HCT116 (cell line): ENCODE data around the gene CLPTM1L. TPM values are rescaled to one million over a fixed set of nuclear protein-coding genes. Genes with fewer than 3 reads are reported as not detected.

Source experiments
- ATAC-seq: fragments of 200-7000 bp; cut with Tn5 transposase; 2 replicates; pipeline ENCODE4 v1.9.1; 2020; ENCODE audit warnings: mild to moderate bottlenecking, moderate library complexity
- BruUV-seq: library from RNA; stranded (reverse); fragments of 400-500 nt; replicated peaks from 2 replicates; lab custom pipeline; 2021; lab: Mats Ljungman, UMichigan
- CTCF ChIA-PET: fragments of 300-600 bp; sonication (Branson Sonifier 250); formaldehyde crosslinking; loops from one replicate; lab custom pipeline; 2021; ENCODE audit warnings: antibody characterized with exemption; lab: Charles Lee
- POLR2A ChIA-PET: fragments of 300-600, 350-600 bp; sonication (Branson Sonifier 250); formaldehyde crosslinking; loops from one replicate; lab custom pipeline; 2021; ENCODE audit warnings: antibody characterized with exemption; lab: Charles Lee
- RAD21 ChIA-PET, 2 experiments: fragments of 300-600 bp; sonication (Branson Sonifier 250); formaldehyde crosslinking; loops; one replicate each; lab custom pipeline; 2023; ENCODE audit warnings: low total read pairs in 2 of 2; ENCODE audit not compliant: uncharacterized antibody in 2 of 2, unreplicated experiment in 2 of 2, low non-redundant PET in 1 of 2; lab: Charles Lee
- DNase-seq: peaks from one replicate; pipeline ENCODE4 v3.0.0-alpha.2; 2010; ENCODE audit warnings: low read depth, low spot score
- H2AFZ ChIP-seq: fragments of 200-600 bp; shearing (Covaris generic), sonication (generic); 2 replicates; pipeline ENCODE4 v1.6.1; 2017; ENCODE audit warnings: low read depth, mixed run types, mixed read lengths, antibody characterized with exemption, low read length; ENCODE audit not compliant: poor library complexity, severe bottlenecking
- H3K27ac ChIP-seq: 2 replicates; pipeline ENCODE4 v1.5.1; 2012; ENCODE audit warnings: low read depth, low read length
- H3K27me3 ChIP-seq: fragments of 200-600 bp; sonication (generic); 2 replicates; pipeline ENCODE4 v1.6.1; 2016; ENCODE audit warnings: mixed run types, low read length, mixed read lengths; ENCODE audit not compliant: insufficient read depth
- H3K36me3 ChIP-seq, 2 experiments: fragments of 200-500 bp in 1 of 2; fragments of 200-600 bp in 1 of 2; sonication (Bioruptor generic) in 1 of 2; sonication (generic) in 1 of 2; 2 replicates each; pipeline versions ENCODE4 v1.5.1 to v1.6.1; 2014 to 2016; ENCODE audit warnings: low read length in 2 of 2, inconsistent platforms in 1 of 2, mixed read lengths in 1 of 2, mixed run types in 1 of 2; ENCODE audit not compliant: insufficient read depth in 2 of 2, control insufficient read depth in 1 of 2
- H3K4me1 ChIP-seq, 2 experiments: fragments of 200-600 bp in 1 of 2; sonication (generic) in 1 of 2; 2 replicates each; pipeline versions ENCODE4 v1.5.1 to v1.6.1; 2012 to 2017; ENCODE audit warnings: low read length in 2 of 2, inconsistent platforms in 1 of 2, mild to moderate bottlenecking in 1 of 2, mixed read lengths in 1 of 2, mixed run types in 1 of 2, moderate library complexity in 1 of 2; ENCODE audit not compliant: insufficient read depth in 2 of 2, control insufficient read depth in 1 of 2
- H3K4me2 ChIP-seq: fragments of 200-600 bp; sonication (generic); 2 replicates; pipeline ENCODE4 v1.6.1; 2017; ENCODE audit warnings: mixed run types, low read length, mixed read lengths
- H3K4me3 ChIP-seq, 2 experiments: fragments of 200-600 bp in 1 of 2; sonication (generic) in 1 of 2; replicated peaks in 1 of 2; 2 replicates each; pipeline ENCODE4 v1.5.1; 2011 to 2016; ENCODE audit warnings: low read length in 2 of 2, control low read depth in 1 of 2, low read depth in 1 of 2, mild to moderate bottlenecking in 1 of 2, mixed read lengths in 1 of 2, mixed run types in 1 of 2
- H3K79me2 ChIP-seq: fragments of 200-600 bp; sonication (generic); 2 replicates; pipeline ENCODE4 v1.6.1; 2017; ENCODE audit warnings: mild to moderate bottlenecking, mixed run types, low read length, moderate library complexity, mixed read lengths; ENCODE audit not compliant: insufficient read depth
- H3K9ac ChIP-seq: fragments of 200-600 bp; sonication (generic); 2 replicates; pipeline ENCODE4 v1.6.1; 2016; ENCODE audit warnings: low read length, mixed read lengths
- H3K9me2 ChIP-seq: fragments of 200-600 bp; sonication (generic), shearing (Covaris generic); 2 replicates; pipeline ENCODE4 v1.6.1; 2017; ENCODE audit warnings: mixed run types, mild to moderate bottlenecking, moderate library complexity; ENCODE audit not compliant: insufficient read depth
- H3K9me3 ChIP-seq, 2 experiments: fragments of 200-500 bp in 1 of 2; fragments of 200-600 bp in 1 of 2; sonication (Bioruptor generic) in 1 of 2; sonication (generic) in 1 of 2; 2 replicates each; pipeline ENCODE4 v1.6.1; 2014 to 2017; ENCODE audit warnings: low read length in 2 of 2, mixed read lengths in 2 of 2, inconsistent platforms in 1 of 2, low read depth in 1 of 2, mild to moderate bottlenecking in 1 of 2, mixed run types in 1 of 2, moderate library complexity in 1 of 2; ENCODE audit not compliant: control insufficient read depth in 1 of 2, insufficient read depth in 1 of 2
- H4K20me1 ChIP-seq: fragments of 200-600 bp; sonication (generic), shearing (Covaris generic); 2 replicates; pipeline ENCODE4 v1.6.1; 2017; ENCODE audit warnings: mixed run types, mild to moderate bottlenecking, moderate library complexity; ENCODE audit not compliant: insufficient read depth
- CBX3 ChIP-seq: IDR thresholded peaks from 2 replicates; pipeline ENCODE4 v1.6.1; 2012; ENCODE audit warnings: low read depth
- CEBPB ChIP-seq: IDR thresholded peaks from 2 replicates; pipeline ENCODE4 v1.6.1; 2012; ENCODE audit warnings: low read depth
- EGR1 ChIP-seq: IDR thresholded peaks from 2 replicates; pipeline ENCODE4 v1.6.1; 2012; ENCODE audit warnings: low read depth
- EZH2 ChIP-seq: fragments of 200-600 bp; sonication (generic); IDR thresholded peaks from 2 replicates; pipeline ENCODE4 v1.6.1; 2017; ENCODE audit warnings: antibody characterized with exemption, mixed run types
- FOSL1 ChIP-seq: IDR thresholded peaks from 2 replicates; pipeline ENCODE4 v1.6.1; 2012; ENCODE audit warnings: low read depth
- POLR2A ChIP-seq: IDR thresholded peaks from 2 replicates; pipeline ENCODE4 v1.7.0; 2011; ENCODE audit warnings: borderline replicate concordance; ENCODE audit not compliant: insufficient read depth, insufficient read length; ENCODE audit errors: extremely low read depth
- RAD21 ChIP-seq: IDR thresholded peaks from 2 replicates; pipeline ENCODE4 v1.6.1; 2012; ENCODE audit warnings: low read depth, mild to moderate bottlenecking
- REST ChIP-seq: IDR thresholded peaks from 2 replicates; pipeline ENCODE4 v1.6.1; 2012; ENCODE audit warnings: low read depth
- ZBTB33 ChIP-seq: IDR thresholded peaks from 2 replicates; pipeline ENCODE4 v1.6.1; 2011; ENCODE audit warnings: mild to moderate bottlenecking, low read length, moderate library complexity; ENCODE audit not compliant: insufficient replicate concordance; ENCODE audit errors: extremely low read depth
- intact Hi-C: fragments of 100-400 bp; cut with micrococcal nuclease; formaldehyde crosslinking; loops from 2 replicates; pipeline ENCODE4 v1.10.0; 2022
- total RNA-seq: library from RNA; stranded (reverse); gene quantifications from one replicate; pipeline ENCODE4 v1.2.1, GENCODE V29; 2021; ENCODE audit not compliant: unreplicated experiment

Gene CLPTM1L
- total RNA-seq, 1 experiment from 2014 or later: 98.4 TPM

GRCh38 chr5:1277781-1278180 is 67.1 kb downstream of the CLPTM1L start:
- no peak overlapping the region for H3K9ac ChIP-seq
- H3K27me3 ChIP-seq: no peaks in the 10 kb centered on the region
- CTCF ChIA-PET: no interaction called here
- TF ChIP-seq POLR2A (no peak), FOSL1 (no peak), CEBPB (no peak), EGR1 (no peak), ZBTB33 (no peak), EZH2 (no peak), REST (no peak), RAD21 (no peak), CBX3 (no peak)
- no peaks in the 10 kb centered on the region for H4K20me1 ChIP-seq
- POLR2A ChIA-PET: no interaction called here
- no peak overlapping the region for H2AFZ ChIP-seq
- no peak overlapping the region for H3K4me3 ChIP-seq
- no peaks in the 10 kb centered on the region for H3K9me3 ChIP-seq
- H3K9me2 ChIP-seq: no peaks in the 10 kb centered on the region
- peaks cover 0 to 5% of the 10 kb centered on the region in 2 experiments; a peak in 1 of 4 replicates for H3K36me3 ChIP-seq
- no peak overlapping the region for H3K27ac ChIP-seq
- no peaks in the 10 kb centered on the region for H3K79me2 ChIP-seq
- RAD21 ChIA-PET: no interaction called here
- BruUV-seq: no TSS peak
- ATAC-seq: no peak
- intact Hi-C loops: no loop called here
- DNase-seq: no peak
- no peak overlapping the region for H3K4me2 ChIP-seq
- H3K4me1 ChIP-seq: no peaks in the 10 kb centered on the region
